Type B pancreatic cell (in vitro differentiated cells): ENCODE results near the gene LAMP2. TPM values are rescaled to one million over a fixed set of nuclear protein-coding genes. Genes with fewer than 3 reads are reported as not detected.
"Not testable (repeated sequence)": the region's sequence is repeated elsewhere in the genome, so short reads cannot be mapped to it uniquely, and the experiment has no call there.

Experiments used
- DNase-seq: peaks from one replicate; pipeline ENCODE4 v3.0.0; 2021; ENCODE audit warnings: mixed read lengths; ENCODE audit not compliant: unreplicated experiment; ENCODE audit errors: extremely low spot score
- H3K27ac Mint-ChIP-seq: 2 replicates; pipeline ENCODE4 v1.8.0; 2021; ENCODE audit warnings: mild to moderate bottlenecking, mixed read lengths
- H3K27me3 Mint-ChIP-seq: 2 replicates; pipeline ENCODE4 v1.8.0; 2021; ENCODE audit warnings: mixed read lengths
- H3K36me3 Mint-ChIP-seq: 2 replicates; pipeline ENCODE4 v1.8.0; 2021; ENCODE audit warnings: mixed read lengths
- H3K4me1 Mint-ChIP-seq: one replicate; pipeline ENCODE4 v1.8.0; 2021; ENCODE audit warnings: mixed read lengths; ENCODE audit not compliant: unreplicated experiment
- H3K4me3 Mint-ChIP-seq: 2 replicates; pipeline ENCODE4 v1.8.0; 2021; ENCODE audit warnings: mild to moderate bottlenecking, mixed read lengths
- H3K9me3 Mint-ChIP-seq: 2 replicates; pipeline ENCODE4 v1.8.0; 2021; ENCODE audit warnings: mixed read lengths
- total RNA-seq: library from RNA; stranded (reverse); gene quantifications from 2 replicates; pipeline ENCODE4 v1.2.1, GENCODE V29; 2021; ENCODE audit warnings: low replicate concordance
- TF ChIP-seq, protein P1 (sequence below): fragments of 200-600 bp; sonication (generic); conservative IDR thresholded peaks from 2 replicates; pipeline ENCODE4 v1.5.0; 2021; ENCODE audit warnings: antibody characterized with exemption, mild to moderate bottlenecking

The LAMP2 gene
- total RNA-seq, 1 donor from 2014 or later: 82.9 TPM

DNA sequence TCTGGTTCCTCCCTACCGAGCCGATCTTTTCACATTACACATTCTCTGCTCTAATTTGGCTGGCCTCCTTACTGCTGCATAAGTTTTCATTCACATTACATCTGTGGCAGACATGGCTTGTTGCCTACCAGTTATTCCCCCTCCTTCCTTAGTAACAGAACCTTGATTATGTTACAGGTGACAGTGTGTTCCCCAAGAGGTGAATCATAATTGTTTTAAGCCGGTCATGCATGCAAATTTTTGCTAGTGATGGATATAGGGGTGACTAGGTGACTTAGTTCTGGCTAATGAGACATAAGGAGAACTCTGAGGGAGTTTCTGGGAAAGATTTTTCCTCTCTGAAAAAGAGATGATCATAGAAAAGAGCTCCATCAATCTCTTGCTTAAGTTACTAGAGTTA, 8.4 kb upstream of the LAMP2 start:
- H3K27ac Mint-ChIP-seq: no peak overlapping the region
- no peaks in the 10 kb centered on the region for H3K36me3 Mint-ChIP-seq
- TF ChIP-seq, protein P1, sequence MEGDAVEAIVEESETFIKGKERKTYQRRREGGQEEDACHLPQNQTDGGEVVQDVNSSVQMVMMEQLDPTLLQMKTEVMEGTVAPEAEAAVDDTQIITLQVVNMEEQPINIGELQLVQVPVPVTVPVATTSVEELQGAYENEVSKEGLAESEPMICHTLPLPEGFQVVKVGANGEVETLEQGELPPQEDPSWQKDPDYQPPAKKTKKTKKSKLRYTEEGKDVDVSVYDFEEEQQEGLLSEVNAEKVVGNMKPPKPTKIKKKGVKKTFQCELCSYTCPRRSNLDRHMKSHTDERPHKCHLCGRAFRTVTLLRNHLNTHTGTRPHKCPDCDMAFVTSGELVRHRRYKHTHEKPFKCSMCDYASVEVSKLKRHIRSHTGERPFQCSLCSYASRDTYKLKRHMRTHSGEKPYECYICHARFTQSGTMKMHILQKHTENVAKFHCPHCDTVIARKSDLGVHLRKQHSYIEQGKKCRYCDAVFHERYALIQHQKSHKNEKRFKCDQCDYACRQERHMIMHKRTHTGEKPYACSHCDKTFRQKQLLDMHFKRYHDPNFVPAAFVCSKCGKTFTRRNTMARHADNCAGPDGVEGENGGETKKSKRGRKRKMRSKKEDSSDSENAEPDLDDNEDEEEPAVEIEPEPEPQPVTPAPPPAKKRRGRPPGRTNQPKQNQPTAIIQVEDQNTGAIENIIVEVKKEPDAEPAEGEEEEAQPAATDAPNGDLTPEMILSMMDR: no peak
- no peak for DNase-seq
- H3K27me3 Mint-ChIP-seq: no peaks in the 10 kb centered on the region
- H3K4me3 Mint-ChIP-seq: no peak overlapping the region
- H3K9me3 Mint-ChIP-seq: no peaks in the 10 kb centered on the region
- H3K4me1 Mint-ChIP-seq: no peaks in the 10 kb centered on the region

DNA sequence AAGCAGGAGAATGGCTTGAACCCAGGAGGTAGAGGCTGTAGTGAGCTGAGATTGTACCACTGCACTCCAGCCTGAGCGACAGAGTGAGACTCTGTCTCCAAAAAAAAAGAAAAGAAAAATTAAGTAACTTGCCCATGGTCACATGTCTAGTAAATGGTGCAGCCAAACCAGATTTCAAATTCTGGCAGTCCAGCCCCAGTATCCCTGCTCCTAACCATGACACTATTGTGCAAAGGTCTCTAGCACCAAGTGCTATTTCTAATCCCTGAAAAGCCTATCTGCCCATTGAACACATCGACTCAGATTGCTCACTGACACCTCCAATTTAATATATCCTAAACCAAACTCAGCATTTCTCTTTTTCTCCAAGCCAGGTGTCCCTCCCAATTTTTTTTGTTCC, 7.6 kb upstream of the LAMP2 start:
- Mint-ChIP-seq H3K27ac (no peak overlapping the region), H3K4me1 (no peaks in the 10 kb centered on the region), H3K9me3 (no peaks in the 10 kb centered on the region), H3K4me3 (no peak overlapping the region), H3K27me3 (no peaks in the 10 kb centered on the region), H3K36me3 (no peaks in the 10 kb centered on the region)
- TF ChIP-seq, protein P1: no peak
- DNase-seq: no peak

DNA sequence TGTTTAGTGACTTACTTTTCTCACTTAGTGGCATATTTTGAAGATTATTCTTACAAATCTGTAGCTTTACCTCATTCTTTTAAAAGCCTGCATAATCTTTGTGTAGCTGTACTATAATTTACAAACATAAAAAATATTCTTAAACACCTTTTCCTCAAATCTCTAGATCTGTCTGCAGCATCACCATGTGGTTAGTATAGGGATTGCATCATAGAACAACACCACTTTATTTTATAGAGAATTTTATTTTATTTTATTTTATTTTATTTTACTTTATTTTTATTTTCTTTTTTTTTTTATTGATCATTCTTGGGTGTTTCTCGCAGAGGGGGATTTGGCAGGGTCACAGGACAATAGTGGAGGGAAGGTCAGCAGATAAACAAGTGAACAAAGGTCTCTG, 6.4 kb upstream of the LAMP2 start:
- H3K27me3 Mint-ChIP-seq, H3K36me3 Mint-ChIP-seq, H3K4me3 Mint-ChIP-seq, H3K27ac Mint-ChIP-seq, DNase-seq, H3K9me3 Mint-ChIP-seq, H3K4me1 Mint-ChIP-seq: not testable (repeated sequence)
- TF ChIP-seq, protein P1: peak; percentile 77

DNA sequence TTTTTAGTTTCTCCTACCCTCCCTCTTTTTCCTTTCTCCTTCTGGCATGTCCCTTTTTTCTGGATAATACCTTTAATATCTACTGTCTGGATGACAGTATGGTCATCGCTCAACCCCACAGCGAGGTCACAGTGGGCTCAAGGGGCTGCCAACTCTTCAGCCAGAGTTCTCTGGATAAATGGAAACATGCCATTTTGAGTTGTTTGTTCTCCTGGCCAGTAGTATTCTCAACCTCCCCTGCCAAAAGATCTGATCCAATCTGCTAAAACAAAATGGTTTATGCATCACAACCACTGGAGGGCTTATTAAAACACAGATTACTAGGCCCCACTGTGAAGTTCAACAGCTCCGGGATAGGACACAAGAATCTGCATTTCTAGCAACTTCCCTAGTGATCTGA, 5.0 kb upstream of the LAMP2 start:
- no peaks in the 10 kb centered on the region for H3K27me3 Mint-ChIP-seq
- H3K4me1 Mint-ChIP-seq: no peaks in the 10 kb centered on the region
- TF ChIP-seq, protein P1: no peak
- H3K4me3 Mint-ChIP-seq: no peak overlapping the region
- H3K36me3 Mint-ChIP-seq: no peaks in the 10 kb centered on the region
- H3K27ac Mint-ChIP-seq: no peak overlapping the region
- no peak for DNase-seq
- H3K9me3 Mint-ChIP-seq: no peaks in the 10 kb centered on the region

DNA sequence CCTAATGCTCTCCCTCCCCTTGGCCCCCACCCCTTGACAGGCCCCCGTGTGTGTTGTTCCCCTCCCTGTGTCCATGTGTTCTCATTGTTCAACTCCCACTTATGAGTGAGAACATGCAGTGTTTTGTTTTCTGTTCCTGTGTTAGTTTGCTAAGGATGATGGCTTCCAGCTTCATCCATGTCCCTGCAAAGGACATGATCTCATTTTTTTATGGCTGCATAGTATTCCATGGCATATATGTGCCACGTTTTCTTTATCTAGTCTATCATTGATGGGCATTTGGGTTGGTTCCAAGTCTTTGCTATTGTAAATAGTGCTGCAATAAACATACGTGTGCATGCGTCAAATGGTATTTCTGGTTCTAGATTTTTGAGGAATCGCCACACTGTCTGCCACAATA, 561 bp upstream of the LAMP2 start:
- not testable (repeated sequence) for H3K27me3 Mint-ChIP-seq, DNase-seq, H3K27ac Mint-ChIP-seq, H3K9me3 Mint-ChIP-seq, H3K4me1 Mint-ChIP-seq, H3K36me3 Mint-ChIP-seq
- H3K4me3 Mint-ChIP-seq: peak overlapping the region; percentile 60

DNA sequence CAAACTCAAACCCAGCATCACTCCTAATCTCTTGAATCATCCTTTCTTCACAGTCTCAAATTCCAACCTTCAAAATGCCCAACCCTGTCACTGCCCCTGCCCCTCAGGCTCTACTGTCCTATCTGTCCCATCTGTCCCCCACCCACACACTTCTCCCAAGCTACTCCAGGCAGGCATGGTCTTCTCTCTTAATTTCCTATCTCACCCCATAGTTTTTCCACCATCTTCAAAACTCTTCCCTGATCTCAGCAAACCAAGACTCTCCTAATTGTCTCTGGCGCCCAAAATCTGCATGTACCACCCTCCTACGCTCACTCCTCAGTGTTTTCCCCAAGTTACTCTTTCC, 644 bp downstream of the LAMP2 start:
- Mint-ChIP-seq H3K27ac (peak overlapping the region; percentile 96), H3K9me3 (no peaks in the 10 kb centered on the region), H3K4me1 (peaks cover 5% of the 10 kb centered on the region), H3K27me3 (no peaks in the 10 kb centered on the region), H3K4me3 (peak overlapping the region; percentile 94), H3K36me3 (peaks cover 5% of the 10 kb centered on the region)
- TF ChIP-seq, protein P1: no peak
- DNase-seq: no peak
